SK-N-SH treated with all-trans-retinoic acid at 6 μM for 48 hours (cell line): ENCODE results near the gene COG6.

Source experiments
- ATAC-seq: fragments of 200-7000 bp; cut with Tn5 transposase; 3 replicates; pipeline ENCODE4 v1.9.1; 2020; ENCODE audit warnings: mild to moderate bottlenecking, moderate library complexity
- ARNTL ChIP-seq: fragments of 450-650 bp; formaldehyde crosslinking; IDR thresholded peaks from 2 replicates; pipeline ENCODE4 v1.5.0; 2020; ENCODE audit warnings: low read depth, mild to moderate bottlenecking, moderate library complexity, borderline replicate concordance
- BACH2 ChIP-seq: fragments of 250-450 bp; sonication (Bioruptor Pico); IDR thresholded peaks from 2 replicates; pipeline ENCODE4 v1.9.0; 2021; ENCODE audit warnings: mild to moderate bottlenecking, borderline replicate concordance
- CSDC2 ChIP-seq: fragments of 250-450 bp; sonication (Bioruptor Pico); IDR thresholded peaks from 2 replicates; pipeline ENCODE4 v1.5.0; 2020; ENCODE audit warnings: mild to moderate bottlenecking, moderate library complexity
- CSRNP3 ChIP-seq: fragments of 250-450 bp; sonication (Bioruptor Pico); IDR thresholded peaks from 2 replicates; pipeline ENCODE4 v1.5.1; 2021; ENCODE audit warnings: mild to moderate bottlenecking, moderate library complexity
- ESRRG ChIP-seq: fragments of 250-450 bp; sonication (Bioruptor Pico); IDR thresholded peaks from 2 replicates; pipeline ENCODE4 v1.6.1; 2021; ENCODE audit warnings: mild to moderate bottlenecking
- GLIS3 ChIP-seq: fragments of 250-450 bp; sonication (Bioruptor Pico); IDR thresholded peaks from 2 replicates; pipeline ENCODE4 v1.5.0; 2020; ENCODE audit warnings: mild to moderate bottlenecking, moderate library complexity
- OSR1 ChIP-seq: fragments of 250-450 bp; sonication (Bioruptor Pico); IDR thresholded peaks from 2 replicates; pipeline ENCODE4 v1.8.0; 2022; ENCODE audit warnings: moderate library complexity, mild to moderate bottlenecking, inconsistent platforms
- PATZ1 ChIP-seq: fragments of 250-450 bp; sonication (Bioruptor Pico); IDR thresholded peaks from 2 replicates; pipeline ENCODE4 v1.8.0; 2020; ENCODE audit warnings: mild to moderate bottlenecking, moderate library complexity, borderline replicate concordance
- POU6F1 ChIP-seq: fragments of 250-450 bp; sonication (Bioruptor Pico); IDR thresholded peaks from 2 replicates; pipeline ENCODE4 v1.8.0; 2021; ENCODE audit warnings: low read depth, mild to moderate bottlenecking, moderate library complexity, borderline replicate concordance
- PPARA ChIP-seq: fragments of 250-450 bp; sonication (Bioruptor Pico); IDR thresholded peaks from 2 replicates; pipeline ENCODE4 v1.5.0; 2020; ENCODE audit warnings: mild to moderate bottlenecking, borderline replicate concordance
- RARB ChIP-seq: fragments of 250-450 bp; sonication (Bioruptor Pico); IDR thresholded peaks from 2 replicates; pipeline ENCODE4 v1.8.0; 2021; ENCODE audit warnings: mild to moderate bottlenecking, moderate library complexity
- SNAI2 ChIP-seq: fragments of 250-450 bp; sonication (Bioruptor Pico); IDR thresholded peaks from 2 replicates; pipeline ENCODE4 v1.5.0; 2020; ENCODE audit warnings: mild to moderate bottlenecking, moderate library complexity
- TCF4 ChIP-seq: fragments of 250-450 bp; sonication (Bioruptor Pico); IDR thresholded peaks from 2 replicates; pipeline ENCODE4 v1.8.0; 2021; ENCODE audit warnings: mild to moderate bottlenecking, moderate library complexity, borderline replicate concordance
- TOX ChIP-seq: fragments of 250-450 bp; sonication (Bioruptor Pico); IDR thresholded peaks from 2 replicates; pipeline ENCODE4 v1.8.0; 2021; ENCODE audit warnings: mild to moderate bottlenecking, moderate library complexity, borderline replicate concordance
- TSHZ2 ChIP-seq: fragments of 250-450 bp; sonication (Bioruptor Pico); IDR thresholded peaks from 2 replicates; pipeline ENCODE4 v1.5.0; 2020; ENCODE audit warnings: mild to moderate bottlenecking, moderate library complexity
- ZC3H10 ChIP-seq: fragments of 250-450 bp; sonication (Bioruptor Pico); IDR thresholded peaks from 2 replicates; pipeline ENCODE4 v1.5.1; 2021; ENCODE audit warnings: mild to moderate bottlenecking, moderate library complexity
- ZFP3 ChIP-seq: fragments of 250-450 bp; sonication (Bioruptor Pico); IDR thresholded peaks from 2 replicates; pipeline ENCODE4 v1.5.0; 2020; ENCODE audit warnings: mild to moderate bottlenecking, moderate library complexity
- ZFP30 ChIP-seq: fragments of 450-650 bp; formaldehyde crosslinking; IDR thresholded peaks from 2 replicates; pipeline ENCODE4 v1.5.0; 2022; ENCODE audit warnings: mild to moderate bottlenecking, moderate library complexity
- ZNF565 ChIP-seq: fragments of 450-650 bp; formaldehyde crosslinking; conservative IDR thresholded peaks from 2 replicates; pipeline ENCODE4 v1.5.0; 2020; ENCODE audit warnings: low read depth, mild to moderate bottlenecking, moderate library complexity
- ZNF70 ChIP-seq: fragments of 450-650 bp; formaldehyde crosslinking; IDR thresholded peaks from 2 replicates; pipeline ENCODE4 v1.5.0; 2020; ENCODE audit warnings: mild to moderate bottlenecking, moderate library complexity
- ZNF8 ChIP-seq: fragments of 450-650 bp; formaldehyde crosslinking; IDR thresholded peaks from 2 replicates; pipeline ENCODE4 v1.5.0; 2020; ENCODE audit warnings: mild to moderate bottlenecking, moderate library complexity
- TF ChIP-seq, protein P1 (sequence below): fragments of 250-450 bp; sonication (Bioruptor Pico); IDR thresholded peaks from 2 replicates; pipeline ENCODE4 v1.5.1; 2020; ENCODE audit warnings: low read depth, mild to moderate bottlenecking, moderate library complexity

COG6 gene

DNA sequence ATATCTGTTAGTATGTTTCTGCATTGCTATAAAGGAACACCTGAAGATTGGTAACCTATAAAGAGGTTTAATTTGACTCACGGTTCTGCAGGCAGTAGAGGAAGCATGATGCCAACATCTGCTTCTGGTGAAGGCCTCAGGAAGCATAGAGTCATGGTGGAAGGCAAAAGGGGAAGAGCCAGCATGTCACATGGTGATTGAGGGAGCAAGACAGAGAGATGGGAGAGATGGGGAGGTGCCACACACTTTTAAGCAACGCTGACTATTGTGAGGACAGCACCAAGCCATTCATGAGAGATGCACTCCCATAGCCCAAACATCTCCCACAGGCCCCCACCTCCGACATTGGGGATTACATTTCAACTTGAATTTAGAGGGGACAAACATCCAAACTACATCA lies 32.8 kb downstream of the COG6 start:
- TF ChIP-seq RARB: no peak
- TF ChIP-seq ESRRG (CRISPR knock-in tag): no peak
- TF ChIP-seq, protein P1, sequence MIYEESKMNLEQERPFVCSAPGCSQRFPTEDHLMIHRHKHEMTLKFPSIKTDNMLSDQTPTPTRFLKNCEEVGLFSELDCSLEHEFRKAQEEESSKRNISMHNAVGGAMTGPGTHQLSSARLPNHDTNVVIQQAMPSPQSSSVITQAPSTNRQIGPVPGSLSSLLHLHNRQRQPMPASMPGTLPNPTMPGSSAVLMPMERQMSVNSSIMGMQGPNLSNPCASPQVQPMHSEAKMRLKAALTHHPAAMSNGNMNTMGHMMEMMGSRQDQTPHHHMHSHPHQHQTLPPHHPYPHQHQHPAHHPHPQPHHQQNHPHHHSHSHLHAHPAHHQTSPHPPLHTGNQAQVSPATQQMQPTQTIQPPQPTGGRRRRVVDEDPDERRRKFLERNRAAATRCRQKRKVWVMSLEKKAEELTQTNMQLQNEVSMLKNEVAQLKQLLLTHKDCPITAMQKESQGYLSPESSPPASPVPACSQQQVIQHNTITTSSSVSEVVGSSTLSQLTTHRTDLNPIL: no peak
- no peak for TF ChIP-seq SNAI2 (CRISPR knock-in tag)
- no peak for TF ChIP-seq PATZ1 (CRISPR knock-in tag)
- TF ChIP-seq TCF4: no peak
- TF ChIP-seq CSDC2: no peak
- TF ChIP-seq BACH2 (CRISPR knock-in tag): no peak
- TF ChIP-seq POU6F1 (CRISPR knock-in tag): no peak
- no peak for TF ChIP-seq ZFP30
- TF ChIP-seq ZNF8: no peak
- no peak for TF ChIP-seq ZC3H10
- no peak for TF ChIP-seq OSR1 (CRISPR knock-in tag)
- no peak for TF ChIP-seq ZFP3 (CRISPR knock-in tag)
- no peak for TF ChIP-seq ZNF565
- no peak for TF ChIP-seq GLIS3 (CRISPR knock-in tag)
- no peak for TF ChIP-seq TOX (CRISPR knock-in tag)
- no peak for TF ChIP-seq ARNTL (CRISPR knock-in tag)
- no peak for TF ChIP-seq ZNF70 (CRISPR knock-in tag)
- TF ChIP-seq, all 23 proteins: peak for 0

DNA sequence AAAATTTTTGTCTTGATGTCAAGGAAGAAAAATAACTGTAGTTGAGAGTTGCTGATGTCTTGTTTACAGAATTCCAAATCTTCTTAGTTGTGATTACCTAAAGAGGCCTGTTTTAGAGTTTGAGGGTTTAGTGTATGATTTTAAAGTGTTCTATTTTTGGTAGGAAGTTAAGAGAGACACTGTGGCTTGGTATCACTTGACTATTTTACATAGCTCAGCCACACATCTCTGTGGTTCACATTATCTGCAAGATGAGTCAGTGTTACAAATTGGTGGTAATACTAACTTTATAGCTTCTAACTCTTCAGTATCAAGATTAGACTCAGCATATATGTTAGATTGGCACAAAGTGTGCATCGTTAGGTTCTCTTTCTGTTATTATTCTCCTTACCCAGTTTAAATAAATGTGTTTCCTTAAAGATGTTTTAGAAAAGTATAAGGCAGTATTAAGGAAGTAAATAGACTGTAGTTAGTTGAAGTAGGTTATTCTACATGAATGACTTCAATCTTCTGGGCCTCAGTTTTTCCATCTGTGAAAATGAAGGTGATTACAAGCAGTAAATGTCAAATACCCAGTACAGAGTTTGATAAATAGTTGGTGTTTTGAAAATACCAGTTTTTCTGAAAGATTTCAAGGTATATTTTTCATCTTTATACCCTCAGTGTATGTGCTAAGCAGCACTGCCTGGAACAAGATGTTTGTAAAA lies 33.4 kb downstream of the COG6 start:
- no peak for ATAC-seq
- no peak for TF ChIP-seq TCF4
- no peak for TF ChIP-seq GLIS3 (CRISPR knock-in tag)
- no peak for TF ChIP-seq ARNTL (CRISPR knock-in tag)
- TF ChIP-seq TOX (CRISPR knock-in tag): no peak

More for the DNA sequence above, 32.8 kb downstream of the COG6 start:
- ATAC-seq: no peak

DNA sequence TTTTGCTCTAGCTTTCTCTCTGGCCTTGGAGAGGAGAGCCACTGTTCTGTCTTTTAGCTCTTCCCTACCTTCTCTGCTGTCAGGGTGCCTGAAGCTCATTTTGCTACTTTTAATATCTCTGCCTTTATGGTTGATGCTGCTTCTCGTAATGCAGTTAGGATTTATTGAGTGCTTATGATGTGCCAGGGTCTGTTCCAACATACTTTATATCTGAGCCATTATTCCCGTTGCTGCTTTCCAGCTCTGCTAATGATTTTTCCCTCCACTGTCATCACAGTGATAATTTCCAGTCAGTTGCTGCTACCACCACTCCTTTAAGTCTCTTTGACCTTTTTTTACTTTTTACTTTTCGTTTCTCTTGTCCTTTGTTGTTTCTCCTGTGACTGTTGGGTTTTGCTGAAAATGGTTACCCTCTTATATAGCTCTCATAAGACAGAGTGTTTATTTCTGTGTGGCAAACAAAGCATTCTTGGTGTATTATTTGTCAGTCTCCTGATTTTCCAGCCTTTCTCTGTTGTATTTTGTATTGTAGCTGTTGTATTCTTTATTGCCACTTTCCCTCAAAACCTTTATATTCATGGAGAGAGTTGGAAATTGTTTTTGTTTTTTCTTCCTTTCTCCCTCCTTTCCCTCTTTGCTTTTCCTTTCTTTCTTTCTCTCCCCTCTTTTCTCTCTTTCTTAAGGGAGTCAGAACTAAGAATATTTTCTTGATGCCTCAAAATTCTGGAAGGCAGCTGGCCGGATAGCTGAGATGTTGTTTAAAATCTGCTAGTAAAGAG lies 37.4 kb downstream of the COG6 start:
- peak; percentile 61; the same call in 2 of the 3 replicates for ATAC-seq
- TF ChIP-seq POU6F1 (CRISPR knock-in tag) (no peak), TOX (CRISPR knock-in tag) (no peak), PPARA (no peak), ZC3H10 (no peak), CSDC2 (no peak), ARNTL (CRISPR knock-in tag) (no peak), TCF4 (no peak), ZNF8 (no peak), RARB (no peak), TSHZ2 (no peak), CSRNP3 (CRISPR knock-in tag) (no peak), ZFP3 (CRISPR knock-in tag) (no peak), ESRRG (CRISPR knock-in tag) (no peak)
- TF ChIP-seq, protein P1: no peak
